HL-60 (cell line): Measurements from ENCODE around the gene MAN1A2.

Experiments used
- POLR2AphosphoS5 ChIP-seq: IDR thresholded peaks from 2 replicates; pipeline ENCODE4 v1.6.1; 2012; ENCODE audit warnings: low read depth
- REST ChIP-seq: IDR thresholded peaks from 2 replicates; pipeline ENCODE4 v1.6.1; 2012; ENCODE audit warnings: low read depth; ENCODE audit not compliant: insufficient replicate concordance
- TF ChIP-seq, protein P1 (sequence below): IDR thresholded peaks from one replicate; pipeline ENCODE4 v1.5.1; 2011; ENCODE audit warnings: low read length, control low read depth, inconsistent platforms; ENCODE audit not compliant: insufficient read depth

DNA sequence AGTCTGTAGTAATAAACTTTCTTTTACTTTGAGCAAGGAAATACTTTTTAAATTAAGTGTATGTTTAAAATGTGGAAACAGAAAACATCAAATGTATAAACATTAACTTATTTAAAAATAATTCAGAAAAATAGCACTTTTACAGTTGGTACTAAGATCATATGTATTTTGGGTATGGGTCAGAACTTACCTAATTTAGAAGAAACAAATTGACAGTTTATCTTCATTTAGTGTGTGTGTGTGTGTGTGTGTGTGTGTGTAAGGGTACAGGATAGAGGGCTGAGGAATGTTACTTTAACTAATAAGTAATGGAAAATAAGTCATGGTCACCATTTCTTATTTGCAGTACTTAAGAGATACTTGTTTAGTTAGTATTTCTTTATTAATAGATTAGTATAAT lies 3.3 kb downstream of the MAN1A2 start:
- TF ChIP-seq POLR2AphosphoS5: no peak
- TF ChIP-seq, protein P1, sequence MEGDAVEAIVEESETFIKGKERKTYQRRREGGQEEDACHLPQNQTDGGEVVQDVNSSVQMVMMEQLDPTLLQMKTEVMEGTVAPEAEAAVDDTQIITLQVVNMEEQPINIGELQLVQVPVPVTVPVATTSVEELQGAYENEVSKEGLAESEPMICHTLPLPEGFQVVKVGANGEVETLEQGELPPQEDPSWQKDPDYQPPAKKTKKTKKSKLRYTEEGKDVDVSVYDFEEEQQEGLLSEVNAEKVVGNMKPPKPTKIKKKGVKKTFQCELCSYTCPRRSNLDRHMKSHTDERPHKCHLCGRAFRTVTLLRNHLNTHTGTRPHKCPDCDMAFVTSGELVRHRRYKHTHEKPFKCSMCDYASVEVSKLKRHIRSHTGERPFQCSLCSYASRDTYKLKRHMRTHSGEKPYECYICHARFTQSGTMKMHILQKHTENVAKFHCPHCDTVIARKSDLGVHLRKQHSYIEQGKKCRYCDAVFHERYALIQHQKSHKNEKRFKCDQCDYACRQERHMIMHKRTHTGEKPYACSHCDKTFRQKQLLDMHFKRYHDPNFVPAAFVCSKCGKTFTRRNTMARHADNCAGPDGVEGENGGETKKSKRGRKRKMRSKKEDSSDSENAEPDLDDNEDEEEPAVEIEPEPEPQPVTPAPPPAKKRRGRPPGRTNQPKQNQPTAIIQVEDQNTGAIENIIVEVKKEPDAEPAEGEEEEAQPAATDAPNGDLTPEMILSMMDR: no peak
- TF ChIP-seq REST: no peak
